Measurements from ENCODE around the gene MS4A6A. TPM values are rescaled to one million over a fixed set of nuclear protein-coding genes. Genes with fewer than 3 reads are reported as not detected.
"Not testable (repeated sequence)": the region's sequence is repeated elsewhere in the genome, so short reads cannot be mapped to it uniquely, and the experiment has no call there.

MS4A6A gene
- total RNA-seq, 1 experiment from 2014 or later: not detected

- CTCF ChIA-PET; intact Hi-C loops (cut with micrococcal nuclease); BruUV-seq (replicated peaks); H3K9me3 Mint-ChIP-seq (ENCODE audit: unreplicated experiment); H3K36me3 Mint-ChIP-seq (ENCODE audit: insufficient read depth, unreplicated experiment); H3K27ac Mint-ChIP-seq (ENCODE audit: low read depth, unreplicated experiment); H3K4me1 Mint-ChIP-seq (ENCODE audit: insufficient read depth, unreplicated experiment); H3K4me3 Mint-ChIP-seq (ENCODE audit: unreplicated experiment); H3K27me3 Mint-ChIP-seq (ENCODE audit: insufficient read depth, unreplicated experiment); POLR2A ChIA-PET; DNase-seq (ENCODE audit: unreplicated experiment): not testable (repeated sequence)
Observed at GRCh38 chr11:60186128-60186527, 3.2 kb upstream of the MS4A6A start.

DNA sequence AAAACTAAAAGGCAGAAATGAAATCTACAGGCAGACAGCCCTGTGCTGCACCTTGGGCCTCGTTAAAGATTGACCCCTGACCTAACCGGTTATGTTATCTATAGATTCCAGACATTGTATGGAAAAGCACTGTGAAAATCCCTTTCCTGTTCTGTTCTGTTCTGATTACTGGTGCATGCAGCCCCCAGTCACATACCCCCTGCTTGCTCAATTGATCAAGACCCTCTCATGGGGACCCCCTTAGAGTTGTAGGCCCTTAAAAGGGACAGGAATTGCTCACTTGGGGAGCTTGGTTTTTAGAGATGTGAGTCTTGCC, 2.6 kb upstream of the MS4A6A start:
- H3K27me3 Mint-ChIP-seq (ENCODE audit: insufficient read depth, unreplicated experiment); H3K27ac Mint-ChIP-seq (ENCODE audit: low read depth, unreplicated experiment); POLR2A ChIA-PET; H3K9me3 Mint-ChIP-seq (ENCODE audit: unreplicated experiment); DNase-seq (ENCODE audit: unreplicated experiment); BruUV-seq (replicated peaks); H3K4me3 Mint-ChIP-seq (ENCODE audit: unreplicated experiment); H3K36me3 Mint-ChIP-seq (ENCODE audit: insufficient read depth, unreplicated experiment); H3K4me1 Mint-ChIP-seq (ENCODE audit: insufficient read depth, unreplicated experiment); intact Hi-C loops (cut with micrococcal nuclease): not testable (repeated sequence)
- CTCF ChIA-PET: interaction anchor here (1.4 kb wide), 1 partner anchor 16 kb away, joined by 4 read pairs; no protein-coding TSS in a partner anchor

DNA sequence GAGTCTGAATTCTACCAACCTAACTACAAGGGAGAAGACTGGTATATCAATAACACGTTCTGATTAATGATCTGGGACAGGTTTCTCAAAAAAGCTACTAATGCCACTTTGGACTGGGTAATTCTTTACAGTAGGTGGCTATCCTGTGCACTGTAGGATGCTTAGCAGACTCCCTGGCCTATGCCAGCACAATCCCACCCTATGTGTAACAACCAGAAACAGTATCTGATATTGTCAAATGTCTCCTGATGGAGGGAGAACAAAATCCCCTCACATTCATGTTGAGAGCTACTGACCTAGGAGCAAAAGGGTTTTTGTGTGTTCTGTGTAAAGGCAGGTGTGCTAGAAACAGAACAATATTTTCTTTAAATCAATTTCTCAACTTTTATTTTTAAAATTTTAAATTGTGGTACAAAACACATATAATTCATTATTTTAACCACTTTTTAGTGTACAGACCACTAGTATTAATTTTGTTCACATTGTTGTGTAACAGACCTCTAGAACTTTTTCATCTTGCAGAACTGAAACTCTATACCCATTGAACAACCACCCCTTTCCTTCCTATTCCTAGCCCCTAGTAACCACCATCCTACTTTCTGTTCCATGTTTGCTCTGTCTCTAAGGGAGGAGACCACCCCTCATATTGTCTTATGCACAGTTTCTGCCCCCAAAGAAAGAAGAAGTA, 2.1 kb upstream of the MS4A6A start:
- no peak for TF ChIP-seq CTCF (IDR thresholded peaks at IDR 0.05; ENCODE audit: unreplicated experiment)
- CTCF ChIA-PET: interaction anchor here (1.4 to 3.5 kb wide), 3 partner anchors 9 to 16 kb away, joined by 4 to 27 read pairs (median 4); no protein-coding TSS in a partner anchor
- intact Hi-C loops (cut with micrococcal nuclease): no loop called here
- no peak overlapping the region for H3K4me3 Mint-ChIP-seq (ENCODE audit: unreplicated experiment)
- no peaks in the 10 kb centered on the region for H3K27me3 Mint-ChIP-seq (ENCODE audit: insufficient read depth, unreplicated experiment)
- no peaks in the 10 kb centered on the region for H3K9me3 Mint-ChIP-seq (ENCODE audit: unreplicated experiment)
- no peak for DNase-seq (ENCODE audit: unreplicated experiment)
- no peaks in the 10 kb centered on the region for H3K36me3 Mint-ChIP-seq (ENCODE audit: insufficient read depth, unreplicated experiment)
- BruUV-seq (replicated peaks): no TSS peak
- H3K27ac Mint-ChIP-seq (ENCODE audit: low read depth, unreplicated experiment): no peak overlapping the region
- POLR2A ChIA-PET: interaction anchor here (0.6 kb wide), 1 partner anchor 16 kb away, joined by 3 read pairs; no protein-coding TSS in a partner anchor
- peaks cover 8% of the 10 kb centered on the region for H3K4me1 Mint-ChIP-seq (ENCODE audit: insufficient read depth, unreplicated experiment)

GRCh38 chr11:60183591-60184205, 815 bp upstream of the MS4A6A start:
- Mint-ChIP-seq H3K9me3 (ENCODE audit: unreplicated experiment) (no peaks in the 10 kb centered on the region), H3K36me3 (ENCODE audit: insufficient read depth, unreplicated experiment) (no peaks in the 10 kb centered on the region), H3K27me3 (ENCODE audit: insufficient read depth, unreplicated experiment) (no peaks in the 10 kb centered on the region), H3K4me1 (ENCODE audit: insufficient read depth, unreplicated experiment) (peaks cover 8% of the 10 kb centered on the region), H3K4me3 (ENCODE audit: unreplicated experiment) (no peak overlapping the region), H3K27ac (ENCODE audit: low read depth, unreplicated experiment) (no peak overlapping the region)
- BruUV-seq (replicated peaks): no TSS peak
- DNase-seq (ENCODE audit: unreplicated experiment): no peak
- CTCF ChIA-PET: interaction anchor here (0.6 to 3.5 kb wide), 6 partner anchors 10 to 178 kb away, joined by 3 to 27 read pairs (median 4); no protein-coding TSS in a partner anchor
- no peak for TF ChIP-seq CTCF (IDR thresholded peaks at IDR 0.05; ENCODE audit: unreplicated experiment)
- POLR2A ChIA-PET: interaction anchor here (1.7 kb wide), 1 partner anchor 24 kb away, joined by 5 read pairs; no protein-coding TSS in a partner anchor
- intact Hi-C loops (cut with micrococcal nuclease): no loop called here

- Mint-ChIP-seq H3K27ac (ENCODE audit: low read depth, unreplicated experiment) (no peak overlapping the region), H3K27me3 (ENCODE audit: insufficient read depth, unreplicated experiment) (no peaks in the 10 kb centered on the region), H3K36me3 (ENCODE audit: insufficient read depth, unreplicated experiment) (no peaks in the 10 kb centered on the region), H3K4me1 (ENCODE audit: insufficient read depth, unreplicated experiment) (no peaks in the 10 kb centered on the region), H3K9me3 (ENCODE audit: unreplicated experiment) (no peaks in the 10 kb centered on the region), H3K4me3 (ENCODE audit: unreplicated experiment) (no peak overlapping the region)
- no peak for TF ChIP-seq CTCF (IDR thresholded peaks at IDR 0.05; ENCODE audit: unreplicated experiment)
- CTCF ChIA-PET: no interaction called here
- intact Hi-C loops (cut with micrococcal nuclease): no loop called here
- DNase-seq (ENCODE audit: unreplicated experiment): no peak
- POLR2A ChIA-PET: no interaction called here
- BruUV-seq (replicated peaks): no TSS peak
Observed at GRCh38 chr11:60175860-60176275, 7.0 kb downstream of the MS4A6A start.

Data from MCF 10A (cell line).